Karpas-422 (cell line): ENCODE measurements around the gene MBD6. TPM values are rescaled to one million over a fixed set of nuclear protein-coding genes. Genes with fewer than 3 reads are reported as not detected.

Experiments
- DNase-seq: peaks from one replicate; pipeline ENCODE4 v3.0.0-alpha.2; 2015
- H2AFZ ChIP-seq: fragments of 200-600 bp; sonication (generic); 2 replicates; pipeline ENCODE4 v1.6.1; 2014; ENCODE audit warnings: antibody characterized with exemption, low read length, mixed read lengths
- H3K27ac ChIP-seq: fragments of 200-600 bp; sonication (generic); 2 replicates; pipeline ENCODE4 v1.5.1; 2014; ENCODE audit warnings: mild to moderate bottlenecking, low read length, moderate library complexity
- H3K27me3 ChIP-seq: fragments of 200-600 bp; sonication (generic); 2 replicates; pipeline ENCODE4 v1.6.1; 2014; ENCODE audit warnings: low read length, mixed read lengths
- H3K36me3 ChIP-seq: fragments of 200-600 bp; sonication (generic); 2 replicates; pipeline ENCODE4 v1.6.1; 2014; ENCODE audit warnings: low read length, mixed read lengths; ENCODE audit not compliant: insufficient read depth
- H3K4me1 ChIP-seq: fragments of 200-600 bp; sonication (generic); 2 replicates; pipeline ENCODE4 v1.6.1; 2014; ENCODE audit warnings: mild to moderate bottlenecking, low read length, mixed read lengths
- H3K4me2 ChIP-seq: fragments of 200-600 bp; sonication (generic); 2 replicates; pipeline ENCODE4 v1.6.1; 2014; ENCODE audit warnings: low read length, low read depth, mild to moderate bottlenecking; ENCODE audit not compliant: poor library complexity, severe bottlenecking
- H3K4me3 ChIP-seq: fragments of 200-600 bp; sonication (generic); 2 replicates; pipeline ENCODE4 v1.5.1; 2014; ENCODE audit warnings: mild to moderate bottlenecking, antibody characterized with exemption, low read length, mixed read lengths
- H3K79me2 ChIP-seq: fragments of 200-600 bp; sonication (generic); 2 replicates; pipeline ENCODE4 v1.6.1; 2014; ENCODE audit warnings: mild to moderate bottlenecking, low read length, mixed read lengths
- H3K9ac ChIP-seq: fragments of 200-600 bp; sonication (generic); 2 replicates; pipeline ENCODE4 v1.6.0; 2014; ENCODE audit warnings: low read length
- H3K9me2 ChIP-seq: fragments of 200-600 bp; sonication (generic), shearing (Covaris generic); replicated peaks from 2 replicates; pipeline ENCODE4 v1.6.0; 2014; ENCODE audit warnings: mild to moderate bottlenecking, low read length, moderate library complexity; ENCODE audit not compliant: insufficient read depth
- H3K9me3 ChIP-seq: fragments of 300-700, 200-600 bp; sonication (generic); 2 replicates; pipeline ENCODE4 v1.6.1; 2014; ENCODE audit warnings: low read length, mixed read lengths
- H4K20me1 ChIP-seq: fragments of 200-600 bp; sonication (generic); 2 replicates; pipeline ENCODE4 v1.6.1; 2014; ENCODE audit warnings: mild to moderate bottlenecking, antibody characterized with exemption, low read length, low read depth; ENCODE audit not compliant: insufficient read depth
- total RNA-seq: library from RNA; depleted of rRNA; stranded (reverse); fragments of >200 nt; shearing (Covaris generic); gene quantifications from 2 replicates; pipeline ENCODE4 v1.2.3, GENCODE V29; 2014; ENCODE audit warnings: low replicate concordance

Gene MBD6
- total RNA-seq, 1 experiment from 2014 or later, result 23.5 TPM

GRCh38 chr12:57571926-57572762 is 49.5 kb downstream of the MBD6 start:
- H3K79me2 ChIP-seq, result no peaks in the 10 kb centered on the region
- no peaks in the 10 kb centered on the region for H3K4me1 ChIP-seq
- no peaks in the 10 kb centered on the region for H3K9me3 ChIP-seq
- no peaks in the 10 kb centered on the region for H4K20me1 ChIP-seq
- H3K36me3 ChIP-seq, result peaks cover 50% of the 10 kb centered on the region
- H2AFZ ChIP-seq, result no peak overlapping the region
- no peaks in the 10 kb centered on the region for H3K27me3 ChIP-seq
- H3K9ac ChIP-seq, result no peak overlapping the region
- H3K4me3 ChIP-seq, result no peak overlapping the region
- H3K27ac ChIP-seq, result no peak overlapping the region
- no peak for DNase-seq
- H3K4me2 ChIP-seq, result no peak overlapping the region
- H3K9me2 ChIP-seq, result no peaks in the 10 kb centered on the region

- Histone ChIP-seq H3K4me3 (no peak overlapping the region), H3K9me2 (no peaks in the 10 kb centered on the region), H3K4me1 (no peaks in the 10 kb centered on the region), H4K20me1 (no peaks in the 10 kb centered on the region), H3K36me3 (peaks cover 44% of the 10 kb centered on the region; the same call in 1 of the 2 replicates), H2AFZ (no peak overlapping the region), H3K27me3 (no peaks in the 10 kb centered on the region), H3K79me2 (no peaks in the 10 kb centered on the region), H3K9me3 (no peaks in the 10 kb centered on the region), H3K4me2 (no peak overlapping the region), H3K9ac (no peak overlapping the region), H3K27ac (no peak overlapping the region)
- DNase-seq, result no peak
Measured at GRCh38 chr12:57574795-57575194, 52.2 kb downstream of the MBD6 start.

GRCh38 chr12:57575771-57576612 is 53.4 kb downstream of the MBD6 start:
- Histone ChIP-seq H3K36me3 (peaks cover 42% of the 10 kb centered on the region; the same call in 1 of the 2 replicates), H4K20me1 (no peaks in the 10 kb centered on the region), H3K9me2 (no peaks in the 10 kb centered on the region), H3K9ac (no peak overlapping the region), H3K27me3 (no peaks in the 10 kb centered on the region), H3K27ac (no peak overlapping the region), H3K4me3 (no peak overlapping the region), H3K4me2 (no peak overlapping the region), H2AFZ (no peak overlapping the region), H3K79me2 (no peaks in the 10 kb centered on the region), H3K4me1 (no peaks in the 10 kb centered on the region), H3K9me3 (no peaks in the 10 kb centered on the region)
- DNase-seq, result no peak

GRCh38 chr12:57576613-57577160 is 54.1 kb downstream of the MBD6 start:
- Histone ChIP-seq H3K27me3 (no peaks in the 10 kb centered on the region), H3K4me3 (no peak overlapping the region), H3K9me2 (no peaks in the 10 kb centered on the region), H2AFZ (no peak overlapping the region), H3K9ac (no peak overlapping the region), H3K36me3 (peaks cover 43% of the 10 kb centered on the region; the same call in 1 of the 2 replicates), H3K4me2 (no peak overlapping the region), H3K27ac (no peak overlapping the region), H3K79me2 (no peaks in the 10 kb centered on the region), H3K9me3 (no peaks in the 10 kb centered on the region), H4K20me1 (no peaks in the 10 kb centered on the region), H3K4me1 (no peaks in the 10 kb centered on the region)
- DNase-seq, result no peak

GRCh38 chr12:57577981-57578758 is 55.5 kb downstream of the MBD6 start:
- Histone ChIP-seq H2AFZ (no peak overlapping the region), H3K79me2 (no peaks in the 10 kb centered on the region), H3K9me3 (no peaks in the 10 kb centered on the region), H3K27ac (no peak overlapping the region), H3K9ac (no peak overlapping the region), H3K4me3 (no peak overlapping the region), H3K27me3 (no peaks in the 10 kb centered on the region), H3K4me1 (no peaks in the 10 kb centered on the region), H3K9me2 (no peaks in the 10 kb centered on the region), H4K20me1 (no peaks in the 10 kb centered on the region), H3K4me2 (no peak overlapping the region), H3K36me3 (peaks cover 33% of the 10 kb centered on the region; the same call in 1 of the 2 replicates)
- no peak for DNase-seq

- DNase-seq, result no peak
- Histone ChIP-seq H3K9ac (no peak overlapping the region), H3K36me3 (peaks cover 38% of the 10 kb centered on the region)
Measured at GRCh38 chr12:57579011-57579410, 56.4 kb downstream of the MBD6 start.

More at GRCh38 chr12:57579011-57579410, 56.4 kb downstream of the MBD6 start:
- Histone ChIP-seq H4K20me1 (no peaks in the 10 kb centered on the region), H3K4me2 (no peak overlapping the region), H3K9me3 (no peaks in the 10 kb centered on the region), H3K4me1 (no peaks in the 10 kb centered on the region), H3K79me2 (no peaks in the 10 kb centered on the region), H2AFZ (no peak overlapping the region), H3K27me3 (no peaks in the 10 kb centered on the region), H3K4me3 (no peak overlapping the region), H3K9me2 (no peaks in the 10 kb centered on the region), H3K27ac (no peak overlapping the region)
